GM23338 (cell line): ENCODE measurements around the gene PHKA2. TPM values are rescaled to one million over a fixed set of nuclear protein-coding genes. Genes with fewer than 3 reads are reported as not detected.

Experiments used
- ATAC-seq: fragments of 200-7000 bp; cut with Tn5 transposase; 3 replicates; pipeline ENCODE4 v1.9.1; 2020
- DNase-seq: peaks from one replicate; pipeline ENCODE4 v3.0.0-alpha.2; 2015; ENCODE audit warnings: low spot score
- H2AFZ ChIP-seq: fragments of 200-600 bp; sonication (generic); 2 replicates; pipeline ENCODE4 v1.8.0; 2016; ENCODE audit warnings: antibody characterized with exemption, mild to moderate bottlenecking, moderate library complexity
- H3F3A ChIP-seq: fragments of 200-600 bp; sonication (generic); replicated peaks from 2 replicates; pipeline ENCODE4 v1.8.0; 2017; ENCODE audit warnings: antibody characterized with exemption, mixed run types, low read depth
- H3K27ac ChIP-seq: fragments of 200-600 bp; sonication (generic); 2 replicates; pipeline ENCODE4 v1.6.1; 2016; ENCODE audit warnings: low read depth
- H3K27me3 ChIP-seq: fragments of 200-600 bp; sonication (generic); 2 replicates; pipeline ENCODE4 v1.8.0; 2016; ENCODE audit warnings: mild to moderate bottlenecking, mixed run types, moderate library complexity; ENCODE audit not compliant: insufficient read depth
- H3K36me3 ChIP-seq: fragments of 200-600 bp; sonication (generic); 2 replicates; pipeline ENCODE4 v1.8.0; 2016; ENCODE audit warnings: mild to moderate bottlenecking; ENCODE audit not compliant: insufficient read depth
- H3K4me1 ChIP-seq: fragments of 200-600 bp; sonication (generic); 2 replicates; pipeline ENCODE4 v1.8.0; 2016; ENCODE audit warnings: mild to moderate bottlenecking, moderate library complexity; ENCODE audit not compliant: insufficient read depth
- H3K4me2 ChIP-seq: fragments of 200-600 bp; sonication (generic); 2 replicates; pipeline ENCODE4 v1.7.1; 2017; ENCODE audit warnings: mixed run types
- H3K4me3 ChIP-seq: fragments of 200-600 bp; sonication (generic); 2 replicates; pipeline ENCODE4 v1.6.1; 2016; ENCODE audit warnings: mixed run types
- H3K79me2 ChIP-seq: fragments of 200-600 bp; sonication (generic); replicated peaks from 2 replicates; pipeline ENCODE4 v1.8.0; 2017; ENCODE audit warnings: mild to moderate bottlenecking; ENCODE audit not compliant: insufficient read depth
- H3K9me2 ChIP-seq: fragments of 200-600 bp; sonication (generic); 2 replicates; pipeline ENCODE4 v1.8.0; 2017; ENCODE audit not compliant: insufficient read depth
- H4K20me1 ChIP-seq: fragments of 200-600 bp; sonication (generic); replicated peaks from 2 replicates; pipeline ENCODE4 v1.8.0; 2017; ENCODE audit warnings: mild to moderate bottlenecking; ENCODE audit not compliant: insufficient read depth
- H3K27ac Mint-ChIP-seq: 2 replicates; pipeline ENCODE4 v1.8.0; 2020; ENCODE audit warnings: inconsistent platforms, mild to moderate bottlenecking, moderate library complexity, mixed read lengths
- H3K27me3 Mint-ChIP-seq: 3 replicates; pipeline ENCODE4 v1.8.0; 2022; ENCODE audit warnings: low read depth, mild to moderate bottlenecking, moderate library complexity, mixed read lengths, inconsistent platforms; ENCODE audit not compliant: insufficient read depth, poor library complexity
- H3K36me3 Mint-ChIP-seq: 3 replicates; pipeline ENCODE4 v1.8.0; 2021; ENCODE audit warnings: low read depth, mild to moderate bottlenecking, inconsistent platforms, moderate library complexity, mixed read lengths
- H3K4me1 Mint-ChIP-seq: 3 replicates; pipeline ENCODE4 v1.8.0; 2020; ENCODE audit warnings: mild to moderate bottlenecking, inconsistent platforms, mixed read lengths
- H3K4me3 Mint-ChIP-seq: 3 replicates; pipeline ENCODE4 v1.8.0; 2021; ENCODE audit warnings: moderate library complexity, mild to moderate bottlenecking, inconsistent platforms, mixed read lengths
- H3K9me3 Mint-ChIP-seq: 3 replicates; pipeline ENCODE4 v1.8.0; 2020; ENCODE audit warnings: moderate library complexity, mild to moderate bottlenecking, inconsistent platforms, mixed read lengths
- CREB1 ChIP-seq: fragments of 250-450 bp; sonication (Bioruptor Pico); IDR thresholded peaks from 2 replicates; pipeline ENCODE4 v1.5.0; 2020; ENCODE audit warnings: low read depth, mild to moderate bottlenecking, moderate library complexity
- EZH2 ChIP-seq: fragments of 200-600 bp; sonication (generic); IDR thresholded peaks from one replicate; pipeline ENCODE4 v1.8.0; 2017; ENCODE audit warnings: antibody characterized with exemption, mild to moderate bottlenecking, low read depth; ENCODE audit not compliant: unreplicated experiment
- EZH2phosphoT487 ChIP-seq: fragments of 200-600 bp; sonication (generic); IDR thresholded peaks from one replicate; pipeline ENCODE4 v1.8.1; 2018; ENCODE audit warnings: antibody characterized with exemption; ENCODE audit not compliant: unreplicated experiment
- JUNB ChIP-seq: IDR thresholded peaks from one replicate; pipeline ENCODE4 v1.6.1; 2016; ENCODE audit warnings: antibody characterized with exemption; ENCODE audit not compliant: unreplicated experiment
- NANOG ChIP-seq: IDR thresholded peaks from 2 replicates; pipeline ENCODE4 v1.6.1; 2016; ENCODE audit warnings: antibody characterized with exemption, borderline replicate concordance
- POLR2AphosphoS5 ChIP-seq: IDR thresholded peaks from 2 replicates; pipeline ENCODE4 v1.6.1; 2016; ENCODE audit warnings: antibody characterized with exemption, low read depth
- STAT1 ChIP-seq: IDR thresholded peaks from one replicate; pipeline ENCODE4 v1.6.1; 2016; ENCODE audit warnings: antibody characterized with exemption; ENCODE audit not compliant: unreplicated experiment
- ZNF114 ChIP-seq: fragments of 250-450 bp; sonication (Bioruptor Pico); IDR thresholded peaks from 2 replicates; pipeline ENCODE4 v1.5.0; 2020; ENCODE audit warnings: mild to moderate bottlenecking, moderate library complexity
- ZNF331 ChIP-seq: fragments of 250-450 bp; sonication (Bioruptor Pico); IDR thresholded peaks from 2 replicates; pipeline ENCODE4 v1.5.0; 2020; ENCODE audit warnings: low read depth, mild to moderate bottlenecking, moderate library complexity
- polyA plus RNA-seq: library from polyadenylated mRNA; unstranded; fragments of >200 nt; fragmentation: Nextera tagmentation; extraction: Ambion mirVana; gene quantifications from 2 replicates; pipeline ENCODE4 v1.2.1, GENCODE V29; 2016
- total RNA-seq: library from RNA; depleted of rRNA; stranded (reverse); fragments of >200 nt; shearing (Covaris generic); gene quantifications from 2 replicates; pipeline ENCODE4 v1.2.3, GENCODE V29; 2014
- TF ChIP-seq, protein P1 (sequence below): IDR thresholded peaks from one replicate; pipeline ENCODE4 v1.6.1; 2018; ENCODE audit warnings: antibody characterized with exemption; ENCODE audit not compliant: unreplicated experiment
- TF ChIP-seq, protein P2 (sequence below): IDR thresholded peaks from 2 replicates; pipeline ENCODE4 v1.6.1; 2016; ENCODE audit warnings: antibody characterized with exemption
- TF ChIP-seq, protein P3 (sequence below), 2 experiments: fragments of 200-600 bp in 1 of 2; sonication (generic) in 1 of 2; conservative IDR thresholded peaks; 2 replicates each; pipeline versions ENCODE4 v1.5.1 to v1.6.1; 2016 to 2017; ENCODE audit warnings: antibody characterized with exemption in 2 of 2, low read depth in 2 of 2, mild to moderate bottlenecking in 2 of 2, moderate library complexity in 1 of 2
- TF ChIP-seq, protein P4 (sequence below): fragments of 250-450 bp; sonication (Bioruptor Pico); IDR thresholded peaks from 2 replicates; pipeline ENCODE4 v1.5.0; 2020; ENCODE audit warnings: mild to moderate bottlenecking, moderate library complexity

The PHKA2 gene
- total and polyA plus RNA-seq, 2 experiments from 2014 or later, result 8.0 to 23.9 TPM

DNA sequence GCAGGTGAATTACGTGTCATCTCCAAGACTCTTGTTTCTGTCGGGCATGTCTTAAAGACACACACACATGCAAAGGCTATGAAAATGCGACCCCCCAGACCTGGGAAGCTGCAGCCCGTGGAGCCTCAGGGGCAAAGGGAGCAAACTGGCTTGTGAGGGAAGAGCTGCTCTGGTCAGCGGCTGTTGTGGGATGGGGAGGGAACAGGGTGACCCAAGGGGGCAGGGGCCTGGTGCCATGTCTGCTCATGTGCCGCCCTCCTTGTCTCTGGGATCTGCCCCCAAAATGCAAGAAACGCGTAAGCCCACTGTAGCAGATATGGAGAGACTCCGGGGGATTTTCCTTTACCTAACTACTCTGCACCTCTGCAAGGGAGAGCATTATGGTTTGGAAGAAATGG lies 92.4 kb downstream of the PHKA2 start:
- no peaks in the 10 kb centered on the region for H3K36me3 ChIP-seq
- no peaks in the 10 kb centered on the region; the same call in 2 of the 3 replicates for H3K36me3 Mint-ChIP-seq

More for the DNA sequence above, 92.4 kb downstream of the PHKA2 start:
- ATAC-seq (no peak), DNase-seq (no peak)
- Mint-ChIP-seq H3K27me3 (peaks cover 12% of the 10 kb centered on the region), H3K4me1 (peaks cover 14% of the 10 kb centered on the region; the same call in 2 of the 3 replicates), H3K9me3 (no peaks in the 10 kb centered on the region; the same call in 1 of the 3 replicates), H3K4me3 (no peak overlapping the region), H3K27ac (no peak overlapping the region)
- Histone ChIP-seq H2AFZ (no peak overlapping the region), H3K9me2 (no peaks in the 10 kb centered on the region), H3K27me3 (no peaks in the 10 kb centered on the region), H3F3A (no peaks in the 10 kb centered on the region), H3K79me2 (no peaks in the 10 kb centered on the region), H3K4me1 (no peaks in the 10 kb centered on the region), H3K27ac (no peak overlapping the region), H3K4me2 (no peak overlapping the region), H4K20me1 (no peaks in the 10 kb centered on the region), H3K4me3 (no peak overlapping the region)
- no peak for TF ChIP-seq POLR2AphosphoS5
- TF ChIP-seq, protein P1, sequence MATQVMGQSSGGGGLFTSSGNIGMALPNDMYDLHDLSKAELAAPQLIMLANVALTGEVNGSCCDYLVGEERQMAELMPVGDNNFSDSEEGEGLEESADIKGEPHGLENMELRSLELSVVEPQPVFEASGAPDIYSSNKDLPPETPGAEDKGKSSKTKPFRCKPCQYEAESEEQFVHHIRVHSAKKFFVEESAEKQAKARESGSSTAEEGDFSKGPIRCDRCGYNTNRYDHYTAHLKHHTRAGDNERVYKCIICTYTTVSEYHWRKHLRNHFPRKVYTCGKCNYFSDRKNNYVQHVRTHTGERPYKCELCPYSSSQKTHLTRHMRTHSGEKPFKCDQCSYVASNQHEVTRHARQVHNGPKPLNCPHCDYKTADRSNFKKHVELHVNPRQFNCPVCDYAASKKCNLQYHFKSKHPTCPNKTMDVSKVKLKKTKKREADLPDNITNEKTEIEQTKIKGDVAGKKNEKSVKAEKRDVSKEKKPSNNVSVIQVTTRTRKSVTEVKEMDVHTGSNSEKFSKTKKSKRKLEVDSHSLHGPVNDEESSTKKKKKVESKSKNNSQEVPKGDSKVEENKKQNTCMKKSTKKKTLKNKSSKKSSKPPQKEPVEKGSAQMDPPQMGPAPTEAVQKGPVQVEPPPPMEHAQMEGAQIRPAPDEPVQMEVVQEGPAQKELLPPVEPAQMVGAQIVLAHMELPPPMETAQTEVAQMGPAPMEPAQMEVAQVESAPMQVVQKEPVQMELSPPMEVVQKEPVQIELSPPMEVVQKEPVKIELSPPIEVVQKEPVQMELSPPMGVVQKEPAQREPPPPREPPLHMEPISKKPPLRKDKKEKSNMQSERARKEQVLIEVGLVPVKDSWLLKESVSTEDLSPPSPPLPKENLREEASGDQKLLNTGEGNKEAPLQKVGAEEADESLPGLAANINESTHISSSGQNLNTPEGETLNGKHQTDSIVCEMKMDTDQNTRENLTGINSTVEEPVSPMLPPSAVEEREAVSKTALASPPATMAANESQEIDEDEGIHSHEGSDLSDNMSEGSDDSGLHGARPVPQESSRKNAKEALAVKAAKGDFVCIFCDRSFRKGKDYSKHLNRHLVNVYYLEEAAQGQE, result no peak
- TF ChIP-seq ZNF331, result no peak
- TF ChIP-seq CREB1 (CRISPR knock-in tag), result no peak
- TF ChIP-seq, protein P2, sequence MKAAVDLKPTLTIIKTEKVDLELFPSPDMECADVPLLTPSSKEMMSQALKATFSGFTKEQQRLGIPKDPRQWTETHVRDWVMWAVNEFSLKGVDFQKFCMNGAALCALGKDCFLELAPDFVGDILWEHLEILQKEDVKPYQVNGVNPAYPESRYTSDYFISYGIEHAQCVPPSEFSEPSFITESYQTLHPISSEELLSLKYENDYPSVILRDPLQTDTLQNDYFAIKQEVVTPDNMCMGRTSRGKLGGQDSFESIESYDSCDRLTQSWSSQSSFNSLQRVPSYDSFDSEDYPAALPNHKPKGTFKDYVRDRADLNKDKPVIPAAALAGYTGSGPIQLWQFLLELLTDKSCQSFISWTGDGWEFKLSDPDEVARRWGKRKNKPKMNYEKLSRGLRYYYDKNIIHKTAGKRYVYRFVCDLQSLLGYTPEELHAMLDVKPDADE, result no peak
- TF ChIP-seq STAT1, result no peak
- TF ChIP-seq, protein P3, sequence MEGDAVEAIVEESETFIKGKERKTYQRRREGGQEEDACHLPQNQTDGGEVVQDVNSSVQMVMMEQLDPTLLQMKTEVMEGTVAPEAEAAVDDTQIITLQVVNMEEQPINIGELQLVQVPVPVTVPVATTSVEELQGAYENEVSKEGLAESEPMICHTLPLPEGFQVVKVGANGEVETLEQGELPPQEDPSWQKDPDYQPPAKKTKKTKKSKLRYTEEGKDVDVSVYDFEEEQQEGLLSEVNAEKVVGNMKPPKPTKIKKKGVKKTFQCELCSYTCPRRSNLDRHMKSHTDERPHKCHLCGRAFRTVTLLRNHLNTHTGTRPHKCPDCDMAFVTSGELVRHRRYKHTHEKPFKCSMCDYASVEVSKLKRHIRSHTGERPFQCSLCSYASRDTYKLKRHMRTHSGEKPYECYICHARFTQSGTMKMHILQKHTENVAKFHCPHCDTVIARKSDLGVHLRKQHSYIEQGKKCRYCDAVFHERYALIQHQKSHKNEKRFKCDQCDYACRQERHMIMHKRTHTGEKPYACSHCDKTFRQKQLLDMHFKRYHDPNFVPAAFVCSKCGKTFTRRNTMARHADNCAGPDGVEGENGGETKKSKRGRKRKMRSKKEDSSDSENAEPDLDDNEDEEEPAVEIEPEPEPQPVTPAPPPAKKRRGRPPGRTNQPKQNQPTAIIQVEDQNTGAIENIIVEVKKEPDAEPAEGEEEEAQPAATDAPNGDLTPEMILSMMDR (conservative IDR thresholded peaks at IDR 0.05; ENCODE audit: low read depth in 2 of 2), result no peak
- no peak for TF ChIP-seq NANOG
- TF ChIP-seq ZNF114 (CRISPR knock-in tag), result no peak
- no peak for TF ChIP-seq JUNB
- no peak for TF ChIP-seq EZH2phosphoT487
- TF ChIP-seq, protein P4, sequence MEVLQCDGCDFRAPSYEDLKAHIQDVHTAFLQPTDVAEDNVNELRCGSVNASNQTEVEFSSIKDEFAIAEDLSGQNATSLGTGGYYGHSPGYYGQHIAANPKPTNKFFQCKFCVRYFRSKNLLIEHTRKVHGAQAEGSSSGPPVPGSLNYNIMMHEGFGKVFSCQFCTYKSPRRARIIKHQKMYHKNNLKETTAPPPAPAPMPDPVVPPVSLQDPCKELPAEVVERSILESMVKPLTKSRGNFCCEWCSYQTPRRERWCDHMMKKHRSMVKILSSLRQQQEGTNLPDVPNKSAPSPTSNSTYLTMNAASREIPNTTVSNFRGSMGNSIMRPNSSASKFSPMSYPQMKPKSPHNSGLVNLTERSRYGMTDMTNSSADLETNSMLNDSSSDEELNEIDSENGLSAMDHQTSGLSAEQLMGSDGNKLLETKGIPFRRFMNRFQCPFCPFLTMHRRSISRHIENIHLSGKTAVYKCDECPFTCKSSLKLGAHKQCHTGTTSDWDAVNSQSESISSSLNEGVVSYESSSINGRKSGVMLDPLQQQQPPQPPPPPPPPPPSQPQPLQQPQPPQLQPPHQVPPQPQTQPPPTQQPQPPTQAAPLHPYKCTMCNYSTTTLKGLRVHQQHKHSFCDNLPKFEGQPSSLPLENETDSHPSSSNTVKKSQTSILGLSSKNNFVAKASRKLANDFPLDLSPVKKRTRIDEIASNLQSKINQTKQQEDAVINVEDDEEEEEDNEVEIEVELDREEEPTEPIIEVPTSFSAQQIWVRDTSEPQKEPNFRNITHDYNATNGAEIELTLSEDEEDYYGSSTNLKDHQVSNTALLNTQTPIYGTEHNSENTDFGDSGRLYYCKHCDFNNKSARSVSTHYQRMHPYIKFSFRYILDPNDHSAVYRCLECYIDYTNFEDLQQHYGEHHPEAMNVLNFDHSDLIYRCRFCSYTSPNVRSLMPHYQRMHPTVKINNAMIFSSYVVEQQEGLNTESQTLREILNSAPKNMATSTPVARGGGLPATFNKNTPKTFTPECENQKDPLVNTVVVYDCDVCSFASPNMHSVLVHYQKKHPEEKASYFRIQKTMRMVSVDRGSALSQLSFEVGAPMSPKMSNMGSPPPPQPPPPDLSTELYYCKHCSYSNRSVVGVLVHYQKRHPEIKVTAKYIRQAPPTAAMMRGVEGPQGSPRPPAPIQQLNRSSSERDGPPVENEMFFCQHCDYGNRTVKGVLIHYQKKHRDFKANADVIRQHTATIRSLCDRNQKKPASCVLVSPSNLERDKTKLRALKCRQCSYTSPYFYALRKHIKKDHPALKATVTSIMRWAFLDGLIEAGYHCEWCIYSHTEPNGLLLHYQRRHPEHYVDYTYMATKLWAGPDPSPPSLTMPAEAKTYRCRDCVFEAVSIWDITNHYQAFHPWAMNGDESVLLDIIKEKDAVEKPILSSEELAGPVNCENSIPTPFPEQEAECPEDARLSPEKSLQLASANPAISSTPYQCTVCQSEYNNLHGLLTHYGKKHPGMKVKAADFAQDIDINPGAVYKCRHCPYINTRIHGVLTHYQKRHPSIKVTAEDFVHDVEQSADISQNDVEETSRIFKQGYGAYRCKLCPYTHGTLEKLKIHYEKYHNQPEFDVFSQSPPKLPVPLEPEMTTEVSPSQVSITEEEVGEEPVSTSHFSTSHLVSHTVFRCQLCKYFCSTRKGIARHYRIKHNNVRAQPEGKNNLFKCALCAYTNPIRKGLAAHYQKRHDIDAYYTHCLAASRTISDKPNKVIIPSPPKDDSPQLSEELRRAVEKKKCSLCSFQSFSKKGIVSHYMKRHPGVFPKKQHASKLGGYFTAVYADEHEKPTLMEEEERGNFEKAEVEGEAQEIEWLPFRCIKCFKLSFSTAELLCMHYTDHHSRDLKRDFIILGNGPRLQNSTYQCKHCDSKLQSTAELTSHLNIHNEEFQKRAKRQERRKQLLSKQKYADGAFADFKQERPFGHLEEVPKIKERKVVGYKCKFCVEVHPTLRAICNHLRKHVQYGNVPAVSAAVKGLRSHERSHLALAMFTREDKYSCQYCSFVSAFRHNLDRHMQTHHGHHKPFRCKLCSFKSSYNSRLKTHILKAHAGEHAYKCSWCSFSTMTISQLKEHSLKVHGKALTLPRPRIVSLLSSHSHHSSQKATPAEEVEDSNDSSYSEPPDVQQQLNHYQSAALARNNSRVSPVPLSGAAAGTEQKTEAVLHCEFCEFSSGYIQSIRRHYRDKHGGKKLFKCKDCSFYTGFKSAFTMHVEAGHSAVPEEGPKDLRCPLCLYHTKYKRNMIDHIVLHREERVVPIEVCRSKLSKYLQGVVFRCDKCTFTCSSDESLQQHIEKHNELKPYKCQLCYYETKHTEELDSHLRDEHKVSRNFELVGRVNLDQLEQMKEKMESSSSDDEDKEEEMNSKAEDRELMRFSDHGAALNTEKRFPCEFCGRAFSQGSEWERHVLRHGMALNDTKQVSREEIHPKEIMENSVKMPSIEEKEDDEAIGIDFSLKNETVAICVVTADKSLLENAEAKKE (CRISPR knock-in tag), result no peak
- no peak for TF ChIP-seq EZH2
